Activated gamma-delta T cell treated with Interleukin-2 at 50 U/mL for 16 hours (primary cell): ENCODE measurements around the gene SLC12A7.
A peak's percentile ranks its signal among the peaks of the same experiment; 100 is the strongest.
"Not testable (repeated sequence)": the region's sequence is repeated elsewhere in the genome, so short reads cannot be mapped to it uniquely, and the experiment has no call there.

ENCODE experiments used
- DNase-seq: peaks from one replicate; pipeline ENCODE4 v3.0.0-alpha.2; 2020

The SLC12A7 gene

DNA sequence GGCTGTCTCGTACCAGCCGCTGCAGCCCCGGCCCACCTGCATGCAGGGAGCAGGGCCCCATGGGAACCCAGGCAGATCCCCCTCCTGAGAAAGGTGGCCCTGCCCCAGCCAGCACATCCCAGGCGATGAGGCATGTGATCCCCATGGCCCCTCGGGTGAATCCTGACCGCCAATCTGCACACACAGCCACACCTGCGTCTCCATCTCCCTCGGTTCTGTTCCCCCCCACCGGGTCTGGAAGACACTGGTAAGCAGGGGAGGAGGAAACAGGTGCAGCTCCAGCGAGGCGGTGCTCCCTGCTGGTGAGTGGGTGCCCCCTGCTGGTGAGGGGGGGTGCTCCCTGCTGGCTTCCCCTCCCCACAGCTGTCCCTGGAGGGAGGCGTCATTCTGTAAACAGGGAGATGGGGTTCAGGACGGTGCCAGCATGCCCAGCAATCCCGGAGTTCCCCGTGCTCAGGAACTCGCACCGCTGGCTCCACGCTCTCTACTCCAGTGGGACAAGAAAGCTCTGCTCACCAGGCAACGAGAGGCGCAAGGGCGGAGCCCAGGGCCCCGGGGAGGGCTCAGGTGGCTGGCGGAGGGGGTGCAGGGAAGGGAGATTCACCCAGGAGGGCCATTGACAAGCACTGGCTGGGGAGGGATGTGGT is 28.4 kb upstream of the SLC12A7 start:
- peak; percentile 86 for DNase-seq

DNA sequence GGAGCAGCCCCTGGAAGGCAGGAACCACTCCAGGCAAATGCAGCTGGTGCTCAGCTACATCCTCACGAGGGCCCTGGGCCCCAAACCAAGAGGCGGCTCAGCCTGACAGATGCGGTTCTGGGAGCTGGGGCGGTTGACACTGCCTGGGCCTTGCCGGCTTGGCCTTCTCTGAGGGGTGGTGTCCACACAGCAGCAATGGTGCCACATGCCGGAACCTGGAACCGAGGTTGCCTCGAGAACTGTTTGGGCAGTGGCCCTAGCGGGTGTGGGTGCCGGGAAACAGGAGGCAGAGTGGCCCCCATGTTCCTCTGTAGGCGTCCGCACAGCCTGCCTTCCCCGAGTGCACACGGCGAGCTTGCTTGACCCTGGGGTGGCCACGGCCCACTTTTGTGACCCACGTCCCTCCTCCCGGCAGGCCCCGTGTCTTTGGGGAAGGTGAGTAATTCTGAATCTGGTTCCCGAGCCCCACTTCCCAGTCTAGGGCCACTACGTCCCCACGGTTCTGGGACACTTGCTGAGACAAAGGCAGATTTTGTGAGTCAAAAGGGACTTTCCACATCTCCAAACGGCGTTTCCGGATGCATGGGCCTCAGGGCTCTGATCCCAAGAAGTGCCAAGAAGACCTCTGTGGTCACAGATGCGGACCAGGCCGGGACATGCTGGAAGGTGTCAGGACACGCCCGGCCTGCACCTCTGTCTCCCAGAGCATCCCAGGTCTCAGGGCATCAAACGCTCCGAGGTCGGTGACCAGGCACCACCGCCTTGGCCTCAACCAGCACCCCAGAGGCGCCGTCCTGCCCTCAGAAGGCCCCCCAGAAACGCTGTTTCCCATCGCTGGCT is 27.7 kb upstream of the SLC12A7 start:
- DNase-seq: no peak

DNA sequence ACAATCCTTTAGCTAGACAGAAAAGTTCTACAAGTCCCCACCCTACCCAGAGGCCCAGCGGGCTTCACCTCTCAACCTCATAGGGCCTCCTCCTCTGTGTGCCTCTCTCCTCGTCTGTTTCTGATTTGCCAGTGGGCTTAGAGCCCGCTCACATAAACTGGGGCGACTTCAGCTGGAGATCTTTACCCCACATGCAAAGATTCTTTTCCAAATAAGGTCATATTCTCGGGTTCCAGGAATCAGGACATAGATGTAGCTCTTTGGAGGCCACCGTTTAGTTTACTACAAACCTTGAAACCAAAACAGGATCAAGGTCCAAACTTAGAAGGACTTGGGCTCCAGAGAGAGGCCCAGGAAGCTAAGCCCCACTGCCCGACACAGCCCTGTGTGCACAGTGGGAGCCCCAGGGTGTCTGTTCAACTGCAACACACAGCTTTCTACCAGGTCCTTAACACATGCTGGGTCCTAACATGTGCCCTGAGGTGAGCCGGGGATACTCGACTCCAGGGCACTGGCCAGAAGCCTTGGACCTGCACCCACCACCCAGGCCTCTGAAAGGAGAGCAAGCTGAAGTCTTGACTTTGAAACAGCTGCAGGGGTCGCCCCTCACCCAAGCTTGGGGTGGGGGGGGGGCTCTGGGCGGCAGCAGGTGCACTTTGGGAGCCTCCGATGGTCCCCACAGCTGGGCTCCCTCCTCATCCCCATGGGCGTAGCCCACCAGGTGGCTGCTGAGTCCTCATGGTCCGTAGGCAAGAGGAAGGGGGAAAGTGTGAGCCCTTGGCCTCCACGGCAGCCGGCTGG is 26.8 kb upstream of the SLC12A7 start:
- no peak for DNase-seq

DNA sequence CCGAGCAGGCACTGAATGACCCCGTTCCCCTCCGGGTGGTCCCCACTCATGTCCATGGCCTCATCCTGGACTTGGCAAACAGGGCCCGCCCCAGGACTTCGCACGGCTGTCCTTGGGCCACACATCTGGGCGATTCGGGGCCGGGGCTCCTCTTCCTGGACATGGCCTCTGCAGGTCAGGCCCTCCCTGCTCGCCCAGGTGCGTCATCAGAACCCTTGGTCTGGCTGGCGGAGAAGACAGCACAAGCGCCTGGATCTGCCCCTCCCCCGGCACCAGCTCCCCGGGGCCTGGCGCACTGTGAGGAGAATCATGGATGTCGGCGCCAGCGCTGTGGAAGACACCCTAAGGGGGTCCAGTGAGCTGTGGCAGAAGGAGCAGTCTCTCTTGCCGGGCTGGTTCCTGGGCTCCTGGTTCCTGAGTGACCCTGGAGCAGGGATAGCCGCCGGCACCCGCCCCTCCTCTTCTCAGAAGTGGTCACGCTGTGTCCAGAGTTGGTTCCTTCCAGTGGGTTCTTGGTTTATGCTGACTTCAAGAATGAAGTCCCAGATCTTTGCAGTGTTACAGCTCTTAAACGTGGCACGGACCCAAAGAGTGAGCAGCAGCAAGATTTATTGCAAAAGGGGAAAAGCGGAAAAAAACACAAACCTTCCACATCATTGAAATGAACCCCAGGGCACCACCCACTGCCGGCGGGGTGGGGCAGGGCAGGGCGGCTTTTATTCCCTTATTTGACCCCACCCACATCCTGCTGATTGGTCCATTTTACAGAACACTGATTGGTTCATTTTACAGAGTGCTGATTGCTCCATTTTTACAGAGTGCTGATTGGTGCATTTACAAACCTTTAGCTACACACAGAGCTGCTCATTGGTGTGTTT is 25.9 kb upstream of the SLC12A7 start:
- no peak for DNase-seq

DNA sequence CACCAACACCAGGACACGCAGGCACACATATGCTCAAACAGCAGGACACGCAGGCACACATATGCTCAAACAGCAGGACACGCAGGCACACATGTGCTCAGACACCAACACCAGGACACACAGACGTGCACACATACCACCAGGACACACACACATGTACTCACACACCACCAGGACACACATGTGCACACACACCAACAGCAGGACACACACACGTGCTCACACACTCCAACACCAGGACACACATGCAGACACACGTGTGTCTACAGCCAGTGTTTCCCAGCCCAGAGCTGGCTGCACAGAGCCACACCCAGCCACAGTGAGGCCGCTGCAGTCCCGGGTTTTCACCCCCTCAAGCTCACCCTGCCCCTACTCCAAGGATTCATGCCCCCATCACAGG is 25.0 kb upstream of the SLC12A7 start:
- no peak for DNase-seq

DNA sequence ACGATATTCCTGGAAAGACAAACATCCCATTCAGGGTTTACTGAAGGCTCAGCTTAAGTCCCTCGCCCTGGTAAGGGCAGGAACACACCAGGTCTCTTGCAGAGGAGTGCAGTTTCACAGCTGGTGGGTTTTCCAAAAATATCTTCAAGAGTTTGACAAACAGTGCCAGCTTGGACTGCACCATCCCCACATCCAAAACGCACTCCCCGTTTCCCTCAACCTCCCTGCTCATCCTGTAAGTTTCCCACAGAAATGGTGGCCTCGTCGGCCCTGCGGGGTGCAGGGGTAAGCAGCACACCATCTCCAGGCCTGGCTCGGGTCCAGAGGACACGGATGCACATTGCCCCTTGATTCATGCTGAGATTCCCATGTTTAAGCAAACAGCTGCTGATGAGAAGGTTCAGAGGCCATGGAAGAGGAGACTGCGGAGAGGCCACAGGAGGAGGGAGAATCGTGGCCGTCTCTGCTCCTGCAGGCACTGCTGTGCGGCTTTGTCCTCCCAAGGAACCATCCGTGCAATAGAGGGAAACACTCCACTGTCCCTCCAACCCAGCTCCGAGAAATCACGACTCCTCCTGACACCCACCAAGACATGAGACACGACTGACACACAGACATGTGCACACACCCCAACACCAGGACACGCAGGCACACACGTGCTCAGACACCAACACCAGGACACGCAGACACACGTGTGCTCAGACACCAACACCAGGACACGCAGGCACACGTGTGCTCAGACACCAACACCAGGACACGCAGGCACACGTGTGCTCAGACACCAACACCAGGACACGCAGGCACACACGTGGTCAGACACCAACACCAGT is 24.0 kb upstream of the SLC12A7 start:
- DNase-seq: no peak

DNA sequence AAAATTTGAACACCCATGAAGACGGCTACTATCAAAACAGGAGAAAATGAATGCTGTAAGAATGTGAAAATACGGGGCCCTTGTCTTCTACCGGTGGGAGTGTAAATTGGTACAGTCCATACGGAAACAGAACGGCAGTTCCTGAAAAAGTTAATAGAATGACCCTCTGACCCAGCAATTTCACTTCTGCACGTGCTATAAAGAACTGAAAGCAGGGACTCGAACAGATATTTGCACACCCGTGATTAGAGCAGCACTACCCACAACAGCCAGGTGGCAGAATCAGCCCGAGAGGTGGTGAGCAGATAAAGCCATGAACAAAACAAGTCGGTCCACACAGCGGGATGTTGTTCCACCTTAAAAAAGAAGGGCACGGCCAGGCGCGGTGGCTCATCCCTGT is 22.6 kb upstream of the SLC12A7 start:
- no peak for DNase-seq

DNA sequence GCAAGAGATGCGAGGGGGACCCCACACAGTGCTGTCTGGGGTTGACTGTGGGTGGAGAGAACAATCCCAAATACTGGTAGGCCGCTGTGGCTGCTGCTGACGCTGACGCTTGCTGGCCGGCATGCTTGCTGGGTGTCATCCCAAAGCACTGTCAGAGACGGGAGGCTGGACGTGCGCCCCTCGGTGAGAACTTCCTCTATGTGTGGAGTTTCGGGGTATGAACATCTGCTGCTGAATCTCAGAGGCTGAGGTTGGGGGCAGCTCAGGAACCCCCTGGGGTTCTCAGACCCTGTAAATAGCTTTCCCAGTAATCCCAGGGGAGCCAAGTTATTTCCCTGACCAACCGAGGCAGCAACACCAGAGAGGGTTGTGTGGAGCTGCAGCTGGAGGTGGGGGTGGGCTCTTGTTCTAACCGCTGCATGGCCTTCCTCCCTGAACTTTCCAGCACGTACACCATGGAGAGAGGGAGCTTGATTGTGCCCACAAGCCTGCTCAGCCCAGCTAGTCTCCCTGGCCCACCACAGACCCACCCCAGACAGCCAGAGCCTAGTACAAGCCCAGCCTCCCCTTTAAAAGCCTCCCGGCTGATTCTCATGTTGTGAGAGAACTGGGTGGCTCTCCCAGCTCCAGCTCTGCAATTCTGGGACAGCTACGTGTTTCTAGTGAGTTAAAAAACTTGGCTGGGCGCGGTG is 21.8 kb upstream of the SLC12A7 start:
- no peak for DNase-seq

DNA sequence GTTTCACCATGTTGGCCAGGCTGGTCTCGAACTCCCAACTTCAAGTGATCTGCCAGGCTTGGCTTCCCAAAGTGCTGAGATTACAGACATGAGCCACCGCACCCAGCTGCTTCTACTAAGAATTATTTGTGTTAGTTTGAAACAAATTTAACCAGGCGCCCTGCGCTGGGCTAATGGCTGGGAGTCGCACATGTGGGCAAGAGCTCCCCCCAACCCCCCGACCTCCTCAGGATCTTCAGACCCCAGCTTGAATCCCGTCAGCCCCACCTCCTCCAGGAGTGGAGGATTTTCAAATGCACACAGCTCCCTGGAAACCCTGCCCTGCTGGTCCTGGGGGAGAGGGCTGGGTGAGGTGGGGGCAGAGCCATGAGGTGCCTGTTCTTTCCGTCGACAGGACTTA is 21.2 kb upstream of the SLC12A7 start:
- no peak for DNase-seq

DNA sequence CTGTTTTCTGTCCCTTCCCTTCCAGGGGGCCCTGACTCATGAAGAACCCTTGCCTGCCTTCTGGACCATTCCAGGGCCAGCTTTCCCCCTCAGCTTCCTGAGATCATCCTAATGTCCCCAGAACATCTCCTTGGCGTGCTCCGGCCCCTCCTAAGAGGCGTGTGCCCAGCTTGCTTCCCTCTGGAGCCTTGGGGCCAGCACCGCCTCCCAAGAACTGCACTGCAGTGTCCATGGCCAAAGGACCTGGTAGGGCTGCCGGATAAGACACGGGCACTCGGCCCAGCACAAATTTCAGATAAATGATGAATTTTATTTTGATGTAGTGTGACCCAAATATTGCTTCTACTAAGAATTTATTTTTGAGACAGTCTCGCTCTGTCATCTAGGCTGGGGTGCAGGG is 20.7 kb upstream of the SLC12A7 start:
- no peak for DNase-seq

DNA sequence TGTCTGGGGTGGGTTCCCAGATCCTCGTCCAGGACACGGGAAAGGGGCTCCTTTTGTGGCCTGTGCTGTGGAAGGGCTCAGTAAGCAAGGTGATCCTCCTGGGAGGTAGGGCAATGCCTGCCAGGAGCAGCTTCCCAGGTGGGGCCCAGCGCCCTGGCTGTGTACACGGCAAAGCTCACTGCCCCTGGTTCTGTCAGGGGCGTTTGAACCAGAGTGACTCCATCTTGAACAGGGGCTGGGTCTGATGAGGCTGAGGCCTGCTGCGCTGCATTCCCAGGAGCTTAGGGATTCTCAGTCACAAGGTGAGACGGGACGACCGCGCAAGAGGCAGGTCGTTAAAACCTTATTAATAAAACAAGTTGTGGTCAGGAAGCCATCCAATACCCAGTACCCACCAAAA is 19.9 kb upstream of the SLC12A7 start:
- no peak for DNase-seq

DNA sequence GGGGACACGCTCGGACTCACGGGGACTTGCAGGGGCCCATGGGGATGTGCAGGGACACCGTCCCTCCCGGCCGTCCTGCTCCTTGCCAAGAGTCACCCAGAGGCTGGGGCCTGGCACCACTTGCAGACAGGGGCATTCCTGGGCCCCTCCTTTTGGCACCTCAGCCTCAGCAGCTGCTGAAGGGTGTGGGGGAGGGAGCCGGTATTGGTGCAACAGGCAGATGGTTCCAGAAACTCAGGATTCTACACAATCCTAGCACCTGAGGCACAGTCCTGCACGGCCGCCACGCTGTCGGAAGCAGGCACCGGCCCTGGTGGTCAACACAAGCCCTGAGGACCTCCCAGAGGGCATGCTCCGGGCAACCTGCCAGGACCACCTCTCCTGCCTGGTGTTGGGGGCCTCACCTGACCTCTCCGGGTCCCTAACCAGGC is 19.3 kb upstream of the SLC12A7 start:
- no peak for DNase-seq

DNA sequence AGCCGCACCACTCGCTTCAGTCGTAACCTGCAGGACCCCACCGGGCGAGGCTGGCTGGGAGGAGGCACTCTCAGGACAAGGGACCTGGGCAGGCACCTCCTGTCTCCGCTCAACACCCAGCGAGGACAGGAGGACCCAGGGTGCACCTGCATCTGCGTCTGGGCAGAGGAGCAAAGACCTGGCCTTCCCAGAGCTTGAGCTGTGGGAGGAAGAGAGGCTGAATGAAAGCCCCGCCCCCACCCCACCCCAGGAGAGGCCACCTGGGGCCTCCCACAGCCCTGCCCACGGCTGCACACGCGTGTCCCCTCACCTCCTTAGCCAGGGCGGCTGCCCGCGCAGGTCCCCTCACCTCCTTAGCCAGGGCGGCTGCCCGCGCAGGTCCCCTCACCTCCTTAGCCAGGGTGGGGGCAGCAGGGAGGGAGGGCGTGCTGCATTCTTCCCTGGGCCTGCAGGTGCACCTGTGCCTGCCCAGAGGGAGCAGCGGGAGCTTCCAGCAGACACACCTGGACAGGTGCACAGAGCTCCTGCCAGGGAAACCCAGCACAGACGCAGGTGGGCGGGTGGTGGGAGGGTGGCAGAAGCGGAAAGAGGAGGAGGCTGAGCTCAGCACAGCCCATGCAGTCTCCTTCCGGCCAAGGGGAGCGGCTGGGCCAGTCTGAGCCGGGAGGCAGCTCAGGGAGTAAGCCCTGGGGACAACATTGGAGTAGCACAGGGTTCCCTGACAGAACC is 18.5 kb upstream of the SLC12A7 start:
- DNase-seq: no peak

DNA sequence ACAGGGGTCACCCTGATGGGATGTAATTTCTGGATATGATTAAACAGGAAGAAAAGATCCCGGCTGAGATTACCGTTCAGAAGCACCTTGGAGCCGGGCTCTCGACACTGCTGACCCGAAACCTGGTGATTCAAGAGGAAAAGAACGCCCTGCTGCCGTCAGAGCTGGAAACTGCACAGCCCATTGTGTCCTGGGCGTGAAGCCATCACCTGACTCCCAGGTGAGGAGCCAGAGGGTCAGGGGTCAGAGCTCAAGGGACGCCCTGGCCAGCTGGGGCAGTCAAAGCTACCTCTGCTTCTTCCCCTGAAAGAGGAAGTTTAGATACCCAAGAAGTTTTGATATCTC is 17.8 kb upstream of the SLC12A7 start:
- no peak for DNase-seq

DNA sequence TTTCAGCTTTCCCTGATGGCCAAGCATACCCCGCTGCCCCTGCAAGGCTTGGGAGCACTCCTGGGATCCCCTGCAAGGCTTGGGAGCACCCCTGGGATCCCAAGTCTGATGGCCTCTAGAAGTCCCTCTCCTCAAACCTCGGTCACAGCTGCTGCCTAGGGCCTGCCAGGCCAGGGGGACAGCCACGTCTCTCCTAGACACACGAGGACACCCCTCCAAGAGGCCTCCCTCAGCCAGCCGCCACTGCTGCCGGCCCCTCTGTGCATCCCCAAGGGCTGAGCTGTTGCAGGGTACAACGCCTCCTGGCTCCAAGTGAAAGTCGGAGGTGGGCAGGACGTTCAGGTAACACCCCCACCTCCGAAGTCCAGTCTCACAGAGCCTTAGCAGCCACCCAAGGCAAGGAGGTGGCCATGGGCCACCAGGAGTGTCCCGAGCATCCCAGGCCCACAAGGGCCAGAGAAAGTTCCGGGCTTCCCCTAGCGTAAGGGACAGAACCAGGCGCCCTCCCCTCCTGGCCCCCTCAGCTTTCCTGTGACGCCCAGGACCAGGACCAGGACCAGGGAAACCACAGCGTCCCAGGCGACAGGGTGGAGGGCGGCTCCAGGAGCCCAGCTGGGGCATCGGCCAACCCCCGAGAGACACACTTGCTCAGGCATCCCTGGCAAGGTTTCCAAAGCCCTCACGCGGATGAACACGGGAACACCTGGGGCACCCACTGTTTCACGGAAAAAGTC is 17.3 kb upstream of the SLC12A7 start:
- no peak for DNase-seq

DNA sequence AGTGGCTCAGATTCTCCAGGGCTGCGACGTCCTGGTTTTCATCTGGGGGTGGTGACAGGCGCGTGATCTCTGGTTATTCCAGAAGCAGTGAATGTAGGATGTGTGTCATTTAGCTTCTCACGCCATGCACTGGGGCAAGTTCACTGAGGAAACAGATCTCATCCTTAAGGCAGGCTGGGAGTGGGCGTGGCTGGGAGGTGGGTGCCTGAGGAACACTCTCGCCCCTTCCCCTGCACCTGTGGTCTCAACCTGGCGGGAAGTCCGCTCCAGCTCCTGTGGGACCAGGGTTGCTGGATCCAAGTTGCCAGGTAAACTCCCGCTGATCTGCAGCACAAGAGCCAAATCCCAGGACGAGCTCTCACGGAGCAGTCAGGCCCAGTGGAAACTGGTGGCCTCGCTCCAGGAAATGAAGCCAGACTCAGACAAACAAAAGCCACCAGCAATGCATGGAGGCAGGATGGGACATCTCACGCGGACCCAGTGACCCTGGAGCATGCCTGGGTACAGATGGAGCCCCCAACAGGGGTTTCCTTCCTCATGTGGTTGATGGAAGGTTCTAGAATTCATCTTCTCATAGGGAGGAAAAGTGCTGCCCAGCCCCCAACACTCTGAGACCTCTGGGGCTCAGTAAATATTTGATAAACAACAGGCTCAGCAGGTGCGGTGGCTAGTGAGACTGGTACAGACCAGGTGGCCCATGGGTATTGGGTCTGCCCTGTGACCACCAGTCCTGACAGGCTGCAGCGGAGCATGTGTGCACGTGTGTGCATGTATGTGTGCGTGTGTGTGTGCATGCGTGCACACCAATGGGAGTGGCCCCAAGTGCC is 16.3 kb upstream of the SLC12A7 start:
- no peak for DNase-seq

DNA sequence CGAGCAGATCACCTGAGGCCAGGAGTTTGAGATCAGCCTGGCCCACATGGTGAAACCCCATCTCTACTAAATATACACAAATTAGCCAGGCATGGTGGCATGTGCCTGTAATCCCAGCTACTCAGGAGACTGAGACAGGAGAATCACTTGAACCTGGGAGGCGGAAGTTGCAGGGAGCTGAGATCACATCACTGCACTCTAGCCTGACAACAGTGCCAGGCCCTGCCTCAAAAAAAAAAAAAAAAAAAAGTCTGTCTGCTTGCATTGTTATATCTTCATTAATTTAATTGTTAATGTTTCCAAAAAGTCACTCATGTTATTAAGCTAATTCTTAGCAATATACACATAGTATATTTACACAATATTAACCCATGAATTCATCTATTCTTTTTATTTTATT is 13.8 kb upstream of the SLC12A7 start:
- not testable (repeated sequence) for DNase-seq

DNA sequence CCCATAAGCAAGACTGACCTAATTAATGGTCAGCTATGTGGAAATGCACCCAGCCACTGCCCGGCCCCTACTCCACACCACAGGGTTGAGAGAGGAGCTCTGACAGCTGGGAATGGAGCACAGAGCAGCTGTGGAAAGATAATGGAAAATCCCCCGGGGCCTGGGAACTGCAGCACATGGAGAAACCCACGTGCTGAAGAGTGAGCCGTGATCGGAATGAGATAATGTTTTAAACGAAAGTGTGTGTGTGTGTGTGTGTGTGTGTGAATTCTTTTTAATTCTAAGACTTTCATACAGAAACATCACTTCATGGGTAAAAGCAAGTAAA is 13.1 kb upstream of the SLC12A7 start:
- no peak for DNase-seq
